Fibroblast of pulmonary artery (primary cell): ENCODE data around the gene MED29.
A peak's percentile ranks its signal among the peaks of the same experiment; 100 is the strongest.

Source experiments
- DNase-seq: peaks from one replicate; pipeline ENCODE4 v3.0.0-alpha.2; 2010; ENCODE audit warnings: low read depth
- H3K4me3 ChIP-seq: replicated peaks from 2 replicates; pipeline ENCODE4 v1.5.1; 2011; ENCODE audit warnings: low read depth, mild to moderate bottlenecking, control low read depth, low read length, moderate library complexity
- TF ChIP-seq, protein P1 (sequence below): IDR thresholded peaks from 2 replicates; pipeline ENCODE4 v1.5.1; 2011; ENCODE audit warnings: mild to moderate bottlenecking, control low read depth, low read length, inconsistent platforms; ENCODE audit errors: missing control alignments

MED29 gene

DNA sequence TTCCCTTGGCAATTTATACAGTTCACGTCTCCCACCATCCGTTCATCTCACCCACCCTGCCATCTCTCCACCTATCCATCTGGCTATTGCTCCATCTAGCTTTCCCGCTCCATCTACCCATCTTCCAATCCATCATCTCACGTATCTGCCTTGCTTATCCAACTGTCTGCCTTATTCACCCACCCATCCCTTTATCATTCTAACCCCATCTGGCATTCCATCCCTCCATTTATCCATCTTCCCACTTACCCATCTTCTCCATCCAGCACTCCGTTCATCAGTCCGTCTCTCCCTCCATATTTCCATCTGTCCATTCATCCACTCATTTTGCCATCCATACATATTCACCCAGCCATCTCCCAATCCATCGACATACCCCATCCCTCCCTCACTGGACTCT is 34.6 kb downstream of the MED29 start:
- no peak overlapping the region for H3K4me3 ChIP-seq
- no peak for DNase-seq
- TF ChIP-seq, protein P1, sequence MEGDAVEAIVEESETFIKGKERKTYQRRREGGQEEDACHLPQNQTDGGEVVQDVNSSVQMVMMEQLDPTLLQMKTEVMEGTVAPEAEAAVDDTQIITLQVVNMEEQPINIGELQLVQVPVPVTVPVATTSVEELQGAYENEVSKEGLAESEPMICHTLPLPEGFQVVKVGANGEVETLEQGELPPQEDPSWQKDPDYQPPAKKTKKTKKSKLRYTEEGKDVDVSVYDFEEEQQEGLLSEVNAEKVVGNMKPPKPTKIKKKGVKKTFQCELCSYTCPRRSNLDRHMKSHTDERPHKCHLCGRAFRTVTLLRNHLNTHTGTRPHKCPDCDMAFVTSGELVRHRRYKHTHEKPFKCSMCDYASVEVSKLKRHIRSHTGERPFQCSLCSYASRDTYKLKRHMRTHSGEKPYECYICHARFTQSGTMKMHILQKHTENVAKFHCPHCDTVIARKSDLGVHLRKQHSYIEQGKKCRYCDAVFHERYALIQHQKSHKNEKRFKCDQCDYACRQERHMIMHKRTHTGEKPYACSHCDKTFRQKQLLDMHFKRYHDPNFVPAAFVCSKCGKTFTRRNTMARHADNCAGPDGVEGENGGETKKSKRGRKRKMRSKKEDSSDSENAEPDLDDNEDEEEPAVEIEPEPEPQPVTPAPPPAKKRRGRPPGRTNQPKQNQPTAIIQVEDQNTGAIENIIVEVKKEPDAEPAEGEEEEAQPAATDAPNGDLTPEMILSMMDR = no peak

DNA sequence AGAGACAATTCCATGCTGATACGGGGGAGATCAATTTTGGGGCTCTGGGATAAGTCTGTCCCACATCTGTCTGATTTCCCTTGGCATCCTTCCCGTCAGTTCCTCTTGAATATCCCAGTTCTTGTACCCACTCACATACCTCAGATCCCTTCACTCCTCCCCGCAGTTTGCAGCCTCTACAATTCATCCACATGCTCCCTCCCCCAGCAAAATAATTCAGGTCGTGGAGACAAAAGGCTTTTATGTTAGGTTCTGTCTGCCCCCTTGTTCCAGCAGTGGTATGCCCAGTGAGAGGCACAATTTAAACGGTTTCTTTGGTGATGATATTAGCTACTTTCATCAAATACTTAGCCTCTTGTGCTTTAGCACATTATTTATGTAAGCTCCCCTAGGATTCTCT is 35.0 kb downstream of the MED29 start:
- DNase-seq = no peak
- no peak overlapping the region for H3K4me3 ChIP-seq
- TF ChIP-seq, protein P1 = no peak

DNA sequence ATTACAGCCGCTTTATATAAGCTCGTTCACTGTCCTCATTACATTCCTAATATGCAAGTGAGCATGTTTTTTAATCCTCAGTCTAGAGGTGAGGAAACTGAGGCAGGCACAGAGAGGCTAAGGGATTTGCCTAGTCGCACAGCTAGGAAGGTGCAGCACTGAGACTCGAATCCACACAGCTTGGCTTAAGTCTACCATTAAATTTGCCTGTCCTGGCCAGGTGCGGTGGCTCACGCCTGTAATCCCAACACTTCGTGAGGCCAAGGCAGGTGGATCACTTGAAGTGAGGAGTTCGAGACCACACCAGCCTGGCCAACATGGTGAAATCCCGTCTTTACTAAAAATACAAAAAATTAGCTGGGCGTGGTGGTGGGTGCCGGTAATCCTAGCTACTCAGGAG is 36.5 kb downstream of the MED29 start:
- TF ChIP-seq, protein P1 = no peak
- H3K4me3 ChIP-seq = no peak overlapping the region
- no peak for DNase-seq

DNA sequence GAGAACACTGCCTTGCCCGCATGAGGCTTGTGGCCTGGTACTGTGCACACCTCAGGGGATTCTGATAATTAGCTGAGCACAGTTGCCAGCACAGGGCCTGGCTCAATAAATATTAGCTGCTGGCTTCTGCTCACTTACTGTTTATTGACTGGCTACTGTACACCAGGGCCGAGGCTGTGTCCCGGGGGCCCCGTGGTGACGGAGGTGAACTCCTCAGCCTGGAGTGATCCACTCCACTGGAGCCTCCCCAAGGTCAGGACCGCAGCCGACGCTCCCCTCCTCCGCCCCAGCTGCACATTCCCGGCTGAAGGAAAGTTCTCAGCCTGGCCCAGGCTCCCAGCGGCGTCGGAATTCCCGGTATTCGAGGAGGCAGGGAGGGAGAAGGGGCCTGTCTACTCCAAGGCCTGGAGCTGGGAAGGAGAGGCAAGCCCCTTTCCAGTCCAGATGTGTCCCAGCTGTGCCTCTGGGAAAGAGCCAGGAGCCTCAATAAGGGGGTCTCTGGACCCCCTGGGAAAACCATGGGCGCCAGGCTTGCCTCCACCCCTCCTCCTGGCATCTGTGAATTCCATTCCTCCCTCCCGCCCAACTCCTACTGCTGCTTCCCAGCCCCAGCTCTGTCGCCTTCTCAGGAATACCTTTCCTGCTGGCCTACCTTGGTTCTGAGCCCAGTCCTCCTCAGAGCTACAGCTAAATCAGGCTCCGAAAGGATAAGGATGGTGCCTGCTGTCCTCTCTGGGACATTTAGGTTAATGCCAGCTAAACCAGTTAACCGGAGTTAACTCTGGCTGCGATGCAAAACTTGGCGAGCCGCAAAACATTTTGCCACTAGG is 37.3 kb downstream of the MED29 start:
- peak; percentile 94 for DNase-seq

DNA sequence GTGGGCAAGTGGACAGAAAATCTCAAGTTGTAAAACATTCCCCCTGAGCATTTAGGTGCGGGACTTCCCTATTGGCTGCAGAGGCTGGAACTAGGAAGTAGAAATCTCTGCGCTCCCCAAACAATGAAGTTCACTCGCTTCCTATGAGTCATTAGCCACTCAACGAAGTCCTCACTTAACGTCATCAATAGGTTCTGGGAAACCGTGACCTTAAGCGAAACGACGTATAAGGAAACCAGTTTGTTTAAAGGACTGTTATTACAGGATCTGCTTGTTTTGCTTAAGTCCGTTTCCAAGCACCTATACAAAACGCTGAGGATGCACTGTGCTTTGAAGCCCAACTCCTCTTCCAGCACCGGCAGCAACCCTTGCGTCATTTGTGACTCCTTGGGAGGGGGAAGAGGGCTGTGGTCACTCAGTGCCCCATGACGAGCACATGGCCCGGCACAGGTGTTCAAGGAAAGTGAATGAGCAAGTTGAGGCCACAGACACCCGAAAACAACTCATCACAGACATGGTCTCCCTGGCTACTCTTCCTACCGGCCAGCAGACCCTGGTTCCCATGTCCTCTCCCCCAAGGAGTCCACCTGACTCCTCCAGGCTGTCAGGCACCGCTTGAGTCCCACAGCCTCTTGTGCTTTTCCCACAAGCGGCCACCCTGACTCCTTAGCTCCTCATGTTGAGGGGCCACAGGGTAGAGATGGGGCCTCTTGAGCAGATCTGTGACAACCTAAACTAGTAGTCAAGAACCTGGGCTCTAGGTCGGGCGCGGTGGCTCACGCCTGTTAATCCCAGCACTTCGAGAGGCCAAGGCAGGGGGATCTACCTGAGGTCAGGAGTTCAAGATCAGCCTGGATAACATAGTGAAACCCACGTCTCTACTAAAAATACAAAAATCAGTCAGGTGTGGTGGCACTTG is 39.8 kb downstream of the MED29 start:
- DNase-seq = peak; percentile 99
- peak overlapping the region; percentile 21 for H3K4me3 ChIP-seq
- TF ChIP-seq, protein P1 = no peak

More for the DNA sequence above, 37.3 kb downstream of the MED29 start:
- TF ChIP-seq, protein P1 = no peak
- no peak overlapping the region for H3K4me3 ChIP-seq

DNA sequence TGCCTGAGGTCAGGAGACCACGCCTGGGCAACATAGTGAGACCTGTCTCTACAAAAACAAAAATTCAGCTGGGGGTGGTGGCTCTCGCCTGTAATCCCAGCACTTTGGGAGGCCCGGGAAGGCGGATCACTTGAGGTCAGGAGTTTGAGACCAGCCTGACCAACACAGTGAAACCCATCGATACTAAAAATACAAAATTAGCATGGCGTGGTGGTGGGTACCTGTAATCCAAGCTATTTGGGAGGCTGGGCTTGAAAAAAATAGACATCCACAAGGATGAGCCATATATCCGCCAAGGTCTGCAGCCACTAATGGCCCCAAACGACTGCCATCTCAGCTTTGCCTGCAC is 41.5 kb downstream of the MED29 start:
- DNase-seq = no peak
- TF ChIP-seq, protein P1 = no peak
- H3K4me3 ChIP-seq = no peak overlapping the region
